ENCODE data around the gene OR8H2. TPM values are rescaled to one million over a fixed set of nuclear protein-coding genes. Genes with fewer than 3 reads are reported as not detected.
"Not testable (repeated sequence)": the region's sequence is repeated elsewhere in the genome, so short reads cannot be mapped to it uniquely, and the experiment has no call there.

The OR8H2 gene
- not detected for total RNA-seq
- long read RNA-seq: 0 reads

- ATAC-seq: no peak
- intact Hi-C loops (cut with DNase I): no loop called here
- no peak for DNase-seq
These were observed at the start of gene OR8H2 for GRCh38 chr11:56103210-56103737. Gene OR8H2 (plus strand): TSS chr11:56103687. CDS start chr11:56105043, 1,356 bp downstream.

- intact Hi-C loops (cut with DNase I); DNase-seq: not testable (repeated sequence)
These were observed 47.1 kb upstream of the OR8H2 start for GRCh38 chr11:56056366-56056765.

GRCh38 chr11:56057661-56058237 is 45.7 kb upstream of the OR8H2 start:
- intact Hi-C loops (cut with DNase I); ATAC-seq; DNase-seq: not testable (repeated sequence)

More at GRCh38 chr11:56056366-56056765, 47.1 kb upstream of the OR8H2 start:
- not testable (repeated sequence) for ATAC-seq

GRCh38 chr11:56058260-56058780 is 45.2 kb upstream of the OR8H2 start:
- DNase-seq; intact Hi-C loops (cut with DNase I); ATAC-seq: not testable (repeated sequence)

GRCh38 chr11:56066980-56067379 is 36.5 kb upstream of the OR8H2 start:
- ATAC-seq (no peak), DNase-seq (no peak)
- intact Hi-C loops (cut with DNase I): no loop called here

GRCh38 chr11:56089697-56090096 is 13.8 kb upstream of the OR8H2 start:
- DNase-seq (no peak), ATAC-seq (no peak)
- intact Hi-C loops (cut with DNase I): no loop called here

- intact Hi-C loops (cut with DNase I): no loop called here
- DNase-seq (no peak), ATAC-seq (no peak)
These were observed 10.5 kb upstream of the OR8H2 start, which contains the start of gene OR8I2 for GRCh38 chr11:56093008-56093407. Gene OR8I2 (plus strand): TSS chr11:56093308. CDS start chr11:56093308, 0 bp downstream.

- intact Hi-C loops (cut with DNase I): no loop called here
- DNase-seq (no peak), ATAC-seq (no peak)
These were observed 18.6 kb downstream of the OR8H2 start, which contains the start of gene OR8H3 for GRCh38 chr11:56122073-56122472. Gene OR8H3 (plus strand): TSS chr11:56122373. CDS start chr11:56122373, 0 bp downstream.

- ATAC-seq (no peak), DNase-seq (no peak)
- intact Hi-C loops (cut with DNase I): no loop called here
These were observed 36.7 kb downstream of the OR8H2 start, which contains the start of gene OR8J3 for GRCh38 chr11:56140151-56140661. Gene OR8J3 (minus strand): TSS chr11:56140201. CDS start chr11:56137718, 2,483 bp downstream.

- DNase-seq, ATAC-seq: not testable (repeated sequence)
These were observed 40.2 kb downstream of the OR8H2 start for GRCh38 chr11:56143681-56144080.

GRCh38 chr11:56151376-56151775 is 47.9 kb downstream of the OR8H2 start:
- ATAC-seq (no peak), DNase-seq (no peak)
- intact Hi-C loops (cut with DNase I): no loop called here

More at GRCh38 chr11:56143681-56144080, 40.2 kb downstream of the OR8H2 start:
- intact Hi-C loops (cut with DNase I): not testable (repeated sequence)

- ATAC-seq (no peak), DNase-seq (no peak)
- intact Hi-C loops (cut with DNase I): no loop called here
These were observed 48.8 kb downstream of the OR8H2 start for GRCh38 chr11:56152333-56152732.

Other genes with a start within 250 kb of the OR8H2 start
- gene TRIM51, start 220.4 kb upstream of the OR8H2 start, total RNA-seq: not detected
- not detected for gene OR5W2, start 189.1 kb upstream of the OR8H2 start, total RNA-seq
- not detected for gene OR5I1, start 167.3 kb upstream of the OR8H2 start, total RNA-seq
- gene OR10AG1, start 133.7 kb upstream of the OR8H2 start, total RNA-seq: not detected
- gene OR5F1, start 109.1 kb upstream of the OR8H2 start, total RNA-seq: not detected
- not detected for gene OR5AS1, start 76.0 kb upstream of the OR8H2 start, total RNA-seq
- gene OR8I2, start 10.4 kb upstream of the OR8H2 start, total RNA-seq: not detected
- gene OR8H3, start 18.7 kb downstream of the OR8H2 start, total RNA-seq: not detected
- gene OR8J3, start 36.5 kb downstream of the OR8H2 start, total RNA-seq: not detected
- gene OR8K5, start 56.6 kb downstream of the OR8H2 start, total RNA-seq: not detected
- gene OR5J2, start 72.9 kb downstream of the OR8H2 start, total RNA-seq: not detected
- not detected for gene OR5T2, start 130.6 kb downstream of the OR8H2 start, total RNA-seq
- not detected for gene OR5T3, start 148.6 kb downstream of the OR8H2 start, total RNA-seq
- gene OR5T1, start 170.5 kb downstream of the OR8H2 start, total RNA-seq: not detected
- gene OR8H1, start 188.6 kb downstream of the OR8H2 start, total RNA-seq: not detected
- gene OR8K3, start 211.5 kb downstream of the OR8H2 start, total RNA-seq: not detected
- not detected for gene OR8K1, start 242.4 kb downstream of the OR8H2 start, total RNA-seq

Measured in left cardiac atrium (tissue), 4 donors.